Measurements from ENCODE around the gene NAT16. TPM values are rescaled to one million over a fixed set of nuclear protein-coding genes. Genes with fewer than 3 reads are reported as not detected.

The NAT16 gene
- total and polyA plus RNA-seq, 10 of the 15 experiments (the other 5 are each of a cell fraction or from before 2014, with no cell fraction given), result not detected

GRCh38 chr7:101151908-101152651 lies 28.0 kb downstream of the NAT16 start (continued):
- TF ChIP-seq, protein P1, sequence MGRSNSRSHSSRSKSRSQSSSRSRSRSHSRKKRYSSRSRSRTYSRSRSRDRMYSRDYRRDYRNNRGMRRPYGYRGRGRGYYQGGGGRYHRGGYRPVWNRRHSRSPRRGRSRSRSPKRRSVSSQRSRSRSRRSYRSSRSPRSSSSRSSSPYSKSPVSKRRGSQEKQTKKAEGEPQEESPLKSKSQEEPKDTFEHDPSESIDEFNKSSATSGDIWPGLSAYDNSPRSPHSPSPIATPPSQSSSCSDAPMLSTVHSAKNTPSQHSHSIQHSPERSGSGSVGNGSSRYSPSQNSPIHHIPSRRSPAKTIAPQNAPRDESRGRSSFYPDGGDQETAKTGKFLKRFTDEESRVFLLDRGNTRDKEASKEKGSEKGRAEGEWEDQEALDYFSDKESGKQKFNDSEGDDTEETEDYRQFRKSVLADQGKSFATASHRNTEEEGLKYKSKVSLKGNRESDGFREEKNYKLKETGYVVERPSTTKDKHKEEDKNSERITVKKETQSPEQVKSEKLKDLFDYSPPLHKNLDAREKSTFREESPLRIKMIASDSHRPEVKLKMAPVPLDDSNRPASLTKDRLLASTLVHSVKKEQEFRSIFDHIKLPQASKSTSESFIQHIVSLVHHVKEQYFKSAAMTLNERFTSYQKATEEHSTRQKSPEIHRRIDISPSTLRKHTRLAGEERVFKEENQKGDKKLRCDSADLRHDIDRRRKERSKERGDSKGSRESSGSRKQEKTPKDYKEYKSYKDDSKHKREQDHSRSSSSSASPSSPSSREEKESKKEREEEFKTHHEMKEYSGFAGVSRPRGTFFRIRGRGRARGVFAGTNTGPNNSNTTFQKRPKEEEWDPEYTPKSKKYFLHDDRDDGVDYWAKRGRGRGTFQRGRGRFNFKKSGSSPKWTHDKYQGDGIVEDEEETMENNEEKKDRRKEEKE (IDR thresholded peaks at IDR 0.05), result no peak
- no peak for TF ChIP-seq RBBP5 (conservative IDR thresholded peaks at IDR 0.05)
- TF ChIP-seq, protein P2, sequence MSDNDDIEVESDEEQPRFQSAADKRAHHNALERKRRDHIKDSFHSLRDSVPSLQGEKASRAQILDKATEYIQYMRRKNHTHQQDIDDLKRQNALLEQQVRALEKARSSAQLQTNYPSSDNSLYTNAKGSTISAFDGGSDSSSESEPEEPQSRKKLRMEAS (IDR thresholded peaks at IDR 0.05; ENCODE audit: low read depth, low read length), result no peak
- TF ChIP-seq SMC3 (IDR thresholded peaks at IDR 0.05; ENCODE audit: borderline replicate concordance, low read length), result no peak
- TF ChIP-seq YY1 (IDR thresholded peaks at IDR 0.05; ENCODE audit: low read depth, low read length), result no peak
- TF ChIP-seq RCOR1 (conservative IDR thresholded peaks at IDR 0.05; ENCODE audit: low read depth, low read length), result no peak
- TF ChIP-seq CUX1 (IDR thresholded peaks at IDR 0.05; ENCODE audit: insufficient replicate concordance, low read depth, low read length), result no peak
- TF ChIP-seq POLR2AphosphoS5 (IDR thresholded peaks at IDR 0.05; ENCODE audit: low read length), result no peak
- TF ChIP-seq EZH2 (IDR thresholded peaks at IDR 0.05; ENCODE audit: borderline replicate concordance, control insufficient read depth, low read depth, low read length), result no peak

Measured in GM12878 (cell line).